GM21528 (cell line): ENCODE measurements around the gene CALD1.

Experiments
- ATAC-seq: cut with Tn5 transposase; IDR thresholded peaks from one replicate; pipeline ENCODE4 v1.9.1; 2021; ENCODE audit warnings: mild to moderate bottlenecking, moderate library complexity; ENCODE audit not compliant: unreplicated experiment, low FRiP score

Gene CALD1, protein sequence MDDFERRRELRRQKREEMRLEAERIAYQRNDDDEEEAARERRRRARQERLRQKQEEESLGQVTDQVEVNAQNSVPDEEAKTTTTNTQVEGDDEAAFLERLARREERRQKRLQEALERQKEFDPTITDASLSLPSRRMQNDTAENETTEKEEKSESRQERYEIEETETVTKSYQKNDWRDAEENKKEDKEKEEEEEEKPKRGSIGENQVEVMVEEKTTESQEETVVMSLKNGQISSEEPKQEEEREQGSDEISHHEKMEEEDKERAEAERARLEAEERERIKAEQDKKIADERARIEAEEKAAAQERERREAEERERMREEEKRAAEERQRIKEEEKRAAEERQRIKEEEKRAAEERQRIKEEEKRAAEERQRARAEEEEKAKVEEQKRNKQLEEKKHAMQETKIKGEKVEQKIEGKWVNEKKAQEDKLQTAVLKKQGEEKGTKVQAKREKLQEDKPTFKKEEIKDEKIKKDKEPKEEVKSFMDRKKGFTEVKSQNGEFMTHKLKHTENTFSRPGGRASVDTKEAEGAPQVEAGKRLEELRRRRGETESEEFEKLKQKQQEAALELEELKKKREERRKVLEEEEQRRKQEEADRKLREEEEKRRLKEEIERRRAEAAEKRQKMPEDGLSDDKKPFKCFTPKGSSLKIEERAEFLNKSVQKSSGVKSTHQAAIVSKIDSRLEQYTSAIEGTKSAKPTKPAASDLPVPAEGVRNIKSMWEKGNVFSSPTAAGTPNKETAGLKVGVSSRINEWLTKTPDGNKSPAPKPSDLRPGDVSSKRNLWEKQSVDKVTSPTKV

DNA sequence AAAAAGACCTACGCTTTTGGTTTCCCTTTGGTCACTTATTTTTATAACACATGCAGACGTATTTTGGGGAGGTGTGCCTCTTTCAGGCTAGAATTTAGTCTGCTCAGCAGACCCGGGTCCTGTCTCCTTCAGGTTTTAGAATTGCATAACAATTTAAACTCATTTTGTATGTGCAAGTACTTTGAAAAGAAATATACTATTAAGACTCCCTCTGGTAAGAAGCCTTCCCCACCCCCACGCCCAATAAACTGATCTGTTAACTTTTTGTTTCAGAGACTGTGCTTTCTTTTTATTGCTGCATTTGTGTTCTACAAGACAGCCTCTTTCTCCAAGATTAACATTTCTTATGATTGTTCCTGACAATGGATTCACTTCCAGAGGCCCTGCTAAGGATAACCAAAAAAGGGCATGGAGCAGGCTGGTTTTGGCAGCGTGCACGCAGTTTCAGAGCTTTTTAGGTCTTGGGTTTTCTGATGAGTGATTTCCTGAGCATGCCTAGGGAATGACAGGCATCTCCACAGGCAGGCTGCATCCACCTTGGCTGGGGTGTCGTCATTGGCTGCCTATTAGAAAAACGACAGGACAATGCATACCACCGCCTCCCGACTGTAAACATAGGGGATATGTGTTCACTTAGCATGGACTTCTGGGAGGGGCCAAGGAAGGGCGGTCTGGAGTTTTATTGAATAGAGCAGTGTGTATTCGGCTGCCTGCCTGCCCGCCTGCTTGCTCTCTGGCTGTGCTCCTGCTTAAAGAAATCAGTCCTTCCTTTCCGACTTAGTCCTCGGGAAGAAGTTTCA lies at the start of gene CALD1:
Gene CALD1, plus strand, starts transcription at position 694 of the 800 bp plus-strand sequence. CDS start 88,100 bp downstream, outside the sequence.
- no peak for ATAC-seq

DNA sequence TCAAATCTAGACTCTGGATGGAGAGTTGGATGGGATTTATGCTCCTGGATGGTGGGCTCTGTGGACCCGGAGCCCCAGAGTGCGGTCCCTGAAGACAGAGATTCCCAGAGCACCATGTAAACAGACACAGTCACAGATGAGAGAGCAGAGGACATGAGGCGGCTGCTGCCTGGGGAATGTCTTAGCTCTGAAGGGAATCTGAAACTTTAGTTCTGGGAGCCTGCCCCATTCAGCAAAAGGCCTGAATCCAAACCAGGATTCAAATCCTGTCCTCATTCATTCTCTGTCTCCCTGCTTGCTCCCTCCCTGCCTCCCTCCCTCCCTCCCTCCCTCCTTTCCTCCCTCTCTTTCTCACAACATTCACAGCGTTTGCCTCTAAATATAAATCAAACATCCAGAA lies 49.5 kb upstream of the CALD1 start:
- ATAC-seq: no peak

DNA sequence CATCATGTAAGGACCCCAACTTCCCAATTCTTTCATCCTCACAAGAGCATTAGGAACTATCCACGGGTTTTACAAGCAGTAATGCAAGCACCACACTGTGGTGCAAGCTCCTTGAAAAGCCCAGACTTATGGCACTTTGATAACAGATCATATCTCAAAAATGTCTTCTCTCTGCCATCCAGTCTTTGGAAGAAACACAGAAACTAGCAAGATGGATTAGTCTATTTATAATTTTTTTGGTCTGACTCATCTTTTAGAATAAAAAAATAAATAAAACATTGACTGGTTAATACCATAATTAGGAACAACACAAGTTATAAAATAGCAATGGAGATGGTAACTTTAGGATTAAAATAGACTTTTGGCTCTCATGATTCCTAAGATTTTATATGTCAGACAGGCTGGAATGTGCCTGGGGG lies 49.0 kb upstream of the CALD1 start:
- ATAC-seq: no peak

DNA sequence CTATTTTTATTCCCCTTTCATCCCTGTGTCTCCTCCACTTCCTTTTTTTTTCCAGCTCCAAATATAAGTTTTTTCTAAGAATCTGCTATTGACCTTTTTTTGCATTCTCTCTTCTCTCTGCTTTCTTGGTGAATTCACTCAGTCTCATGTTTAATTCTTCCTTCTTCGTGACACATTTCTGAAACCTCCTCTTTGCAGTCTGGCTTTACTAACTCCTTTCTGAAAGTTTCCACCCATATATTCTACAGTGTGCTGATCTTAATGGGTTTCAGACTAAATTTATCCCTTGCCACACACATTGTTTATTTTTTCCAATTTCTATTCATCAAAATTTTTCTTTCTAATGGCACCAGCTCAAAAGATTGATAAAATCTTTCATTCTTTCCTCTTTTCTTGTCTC lies 47.8 kb upstream of the CALD1 start:
- ATAC-seq: no peak

DNA sequence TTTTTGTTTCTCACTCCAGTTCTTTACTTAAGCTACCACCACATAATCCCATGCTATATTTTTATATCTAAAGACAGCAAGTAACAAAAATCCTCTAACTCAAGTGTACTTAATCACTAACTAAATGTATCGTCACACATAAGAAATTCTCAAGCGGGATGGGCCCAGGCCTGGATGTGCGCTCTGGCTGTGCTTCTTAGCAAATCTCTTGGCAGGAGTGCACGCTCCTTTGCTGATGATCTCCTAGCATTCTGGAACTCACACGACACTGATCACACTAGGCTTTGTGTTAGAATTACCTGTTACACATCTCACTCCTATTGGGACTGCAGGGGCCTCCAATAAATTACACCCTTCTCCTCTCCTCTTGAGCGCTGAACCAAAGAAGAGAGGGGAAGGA lies 46.7 kb upstream of the CALD1 start:
- no peak for ATAC-seq

DNA sequence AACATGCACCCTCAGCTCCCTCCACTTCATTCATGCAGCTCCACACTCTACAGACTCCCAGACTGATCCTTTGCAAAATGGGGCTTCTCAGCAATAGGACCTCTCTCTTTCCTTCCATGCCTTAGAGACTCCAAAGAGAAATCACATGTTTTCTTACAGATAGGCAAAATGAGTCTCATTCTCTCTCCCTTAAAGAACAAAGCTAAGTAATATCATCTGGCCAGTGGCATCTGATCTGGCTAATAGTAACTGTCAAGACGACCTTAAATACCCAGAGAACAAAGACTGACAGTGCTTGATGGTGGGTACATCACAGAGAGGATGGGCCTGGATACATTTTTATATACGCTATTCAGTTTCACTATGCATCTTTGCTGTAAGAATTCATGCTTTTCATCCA lies 43.1 kb upstream of the CALD1 start:
- ATAC-seq: no peak

DNA sequence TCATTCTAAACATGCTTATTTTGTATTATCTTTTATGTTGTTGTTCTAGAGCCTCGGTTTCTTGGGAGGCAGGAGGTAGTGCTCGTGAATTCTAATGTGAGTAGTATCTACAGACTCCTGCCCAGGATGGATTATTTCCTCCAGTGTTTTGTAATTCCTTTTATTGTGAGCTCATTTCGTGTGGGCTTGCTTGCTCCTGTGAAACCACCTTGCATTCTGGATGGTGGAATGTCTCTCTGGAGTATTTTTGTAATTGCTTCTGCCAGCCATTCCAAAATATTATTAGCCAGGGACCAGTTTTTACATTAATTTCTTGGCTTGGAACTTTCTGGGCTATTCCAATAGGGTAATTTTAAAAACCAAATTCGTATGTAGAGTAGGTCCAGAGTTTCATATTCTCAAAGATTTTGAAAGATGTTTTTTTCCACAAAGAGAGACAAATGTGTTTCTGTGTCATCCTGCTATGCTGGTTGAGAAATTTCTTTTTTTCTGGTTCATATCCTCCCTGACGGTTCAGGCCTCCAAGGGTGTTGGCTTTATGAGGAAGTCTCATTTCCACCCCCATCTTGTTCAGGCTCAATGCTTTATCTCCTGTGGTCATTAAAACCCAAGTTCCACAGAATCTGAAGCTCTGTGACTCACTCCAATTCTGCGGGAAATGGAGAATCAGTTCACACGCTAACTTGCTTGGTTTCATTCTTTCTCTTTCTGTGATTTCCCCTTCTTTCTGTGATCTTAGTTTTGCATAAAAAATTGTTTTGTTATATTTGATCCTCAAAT lies 41.7 kb upstream of the CALD1 start:
- no peak for ATAC-seq

DNA sequence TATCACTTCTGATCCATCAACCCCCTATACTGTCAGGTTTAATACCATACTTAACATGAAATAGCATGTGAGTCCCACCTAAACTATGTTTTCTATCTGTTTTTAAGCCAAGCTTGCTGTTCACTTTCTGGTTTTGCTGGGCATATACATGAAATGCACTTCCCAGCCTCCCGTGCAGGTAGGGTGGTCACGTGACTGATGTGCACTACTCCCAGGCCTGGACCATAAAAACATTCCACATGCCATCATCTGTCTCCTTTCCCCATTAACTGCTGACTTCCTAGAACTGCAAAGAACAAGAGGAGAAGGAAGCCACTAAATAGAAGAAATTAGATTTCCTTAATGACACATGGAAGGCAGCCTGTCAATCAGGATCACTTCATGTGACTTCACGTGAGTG lies 40.1 kb upstream of the CALD1 start:
- ATAC-seq: no peak

DNA sequence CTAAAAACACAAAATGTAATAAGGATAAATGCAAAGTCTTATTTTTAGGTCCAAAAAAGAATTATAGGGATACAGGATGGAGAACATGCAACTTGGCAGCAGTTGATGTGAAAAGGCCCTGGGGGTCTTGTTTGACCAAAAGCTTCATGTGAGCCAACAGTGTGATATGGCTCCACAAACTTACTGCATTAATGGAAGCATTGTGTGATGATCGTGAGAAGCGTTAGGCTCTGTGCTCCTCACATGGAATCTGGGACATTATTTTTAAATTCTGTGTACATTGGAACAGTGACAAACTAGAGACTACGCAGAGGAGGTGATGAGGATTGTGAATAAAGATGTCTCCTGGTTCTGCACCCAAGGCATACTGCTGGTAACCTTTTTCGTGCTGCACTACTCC lies 39.1 kb upstream of the CALD1 start:
- ATAC-seq: no peak

DNA sequence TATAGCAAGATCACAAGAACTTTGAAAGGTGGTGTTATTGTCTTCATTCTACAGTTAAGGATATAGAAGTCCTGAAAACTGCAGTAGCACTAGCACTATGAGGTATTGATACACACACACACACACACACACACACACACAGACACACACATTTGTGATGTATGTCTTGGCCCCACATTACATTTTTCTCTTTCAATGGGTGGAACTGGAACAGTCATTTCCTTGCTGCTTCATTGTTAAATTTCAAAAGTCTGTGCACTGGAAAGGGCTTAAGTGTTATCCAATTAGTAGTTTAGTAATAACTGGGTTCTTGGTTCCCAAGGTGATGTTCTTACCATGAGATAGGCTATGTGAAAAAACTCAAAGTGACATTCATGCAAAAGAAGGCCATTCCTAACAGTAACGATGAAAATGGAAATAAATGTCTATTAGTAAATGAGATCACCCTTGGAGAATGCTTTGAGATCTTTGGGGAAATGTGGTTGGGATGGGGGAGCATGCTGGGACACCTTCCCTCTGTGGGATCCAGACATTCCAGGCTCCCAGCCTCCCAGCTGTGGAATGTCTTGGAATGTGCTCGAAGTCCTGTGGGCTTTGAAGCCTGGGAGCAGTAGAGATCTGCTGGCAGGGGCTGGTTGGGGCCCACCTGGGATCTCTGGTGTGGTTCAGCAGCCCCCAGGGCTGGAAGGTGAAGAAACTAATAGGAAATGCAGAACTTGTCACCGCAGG lies 37.4 kb upstream of the CALD1 start:
- ATAC-seq: no peak

DNA sequence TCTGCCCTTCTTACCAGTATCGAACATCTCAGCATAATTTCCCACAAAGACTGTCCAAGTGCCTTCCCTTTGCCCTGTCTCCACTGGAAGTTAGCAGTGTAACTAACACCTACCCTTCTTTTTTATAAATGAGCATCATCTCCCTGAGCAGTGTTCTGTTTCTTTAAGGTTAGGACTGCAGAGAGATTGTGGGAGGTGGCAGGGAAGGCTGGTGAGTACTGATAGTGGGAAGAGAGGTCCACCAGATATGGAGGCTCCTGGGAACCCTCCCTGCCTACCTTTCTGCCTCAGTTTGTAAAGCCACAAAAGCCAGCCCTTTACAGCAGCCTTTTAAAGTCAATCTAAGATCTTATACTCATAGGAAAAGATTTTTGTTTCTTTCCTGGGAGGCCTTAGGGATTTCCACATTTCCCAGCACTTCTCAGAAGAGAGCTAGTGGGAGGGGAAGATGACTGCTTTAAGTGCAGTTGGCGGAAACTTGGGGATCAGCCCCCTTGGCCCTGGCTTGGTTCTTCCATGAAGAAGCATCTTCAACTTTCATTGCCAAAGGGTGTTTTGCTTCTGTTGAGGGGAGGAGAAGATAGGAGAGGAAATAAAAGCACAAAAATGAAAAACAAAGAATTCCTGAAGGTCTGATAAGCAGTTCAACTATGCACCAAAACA lies 36.6 kb upstream of the CALD1 start:
- ATAC-seq: no peak

DNA sequence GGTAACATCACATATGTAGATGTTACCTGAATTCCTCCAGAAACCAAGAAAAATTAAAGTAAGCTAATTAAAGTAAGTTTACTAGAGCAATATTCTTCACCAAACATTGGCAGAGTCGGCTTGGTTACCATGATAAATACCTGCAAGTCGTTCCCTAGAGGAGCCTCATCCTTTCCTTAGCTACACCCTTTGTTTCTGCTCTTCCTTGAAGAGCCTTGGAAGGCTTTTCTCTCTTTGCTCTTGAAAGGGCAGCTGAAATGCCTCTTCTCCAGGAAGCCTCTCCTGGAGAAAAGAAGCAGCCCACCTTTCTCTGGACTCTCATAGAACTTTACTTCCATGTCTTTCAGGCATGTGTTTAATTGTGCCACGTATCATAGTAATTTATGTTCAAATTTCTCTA lies 34.9 kb upstream of the CALD1 start:
- no peak for ATAC-seq

DNA sequence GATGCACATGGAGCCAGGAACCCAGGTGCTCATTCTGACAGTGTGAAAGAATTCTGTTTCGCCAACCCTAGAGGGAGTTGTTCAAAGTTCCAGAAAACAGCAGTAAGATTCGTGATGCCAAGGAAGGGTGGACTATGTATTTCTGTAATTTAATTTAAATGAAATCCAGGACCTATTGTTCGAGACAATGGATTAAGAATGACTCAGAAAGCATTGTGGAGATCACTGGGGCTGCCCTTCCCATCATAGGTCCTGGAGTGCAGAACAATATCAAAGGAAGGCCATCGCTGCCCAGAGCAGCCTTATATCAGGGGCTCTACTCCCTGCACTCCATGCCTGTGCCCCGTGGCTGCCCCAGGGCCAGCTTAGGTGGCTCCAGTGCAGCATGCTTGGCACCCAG lies 32.1 kb upstream of the CALD1 start:
- ATAC-seq: no peak

DNA sequence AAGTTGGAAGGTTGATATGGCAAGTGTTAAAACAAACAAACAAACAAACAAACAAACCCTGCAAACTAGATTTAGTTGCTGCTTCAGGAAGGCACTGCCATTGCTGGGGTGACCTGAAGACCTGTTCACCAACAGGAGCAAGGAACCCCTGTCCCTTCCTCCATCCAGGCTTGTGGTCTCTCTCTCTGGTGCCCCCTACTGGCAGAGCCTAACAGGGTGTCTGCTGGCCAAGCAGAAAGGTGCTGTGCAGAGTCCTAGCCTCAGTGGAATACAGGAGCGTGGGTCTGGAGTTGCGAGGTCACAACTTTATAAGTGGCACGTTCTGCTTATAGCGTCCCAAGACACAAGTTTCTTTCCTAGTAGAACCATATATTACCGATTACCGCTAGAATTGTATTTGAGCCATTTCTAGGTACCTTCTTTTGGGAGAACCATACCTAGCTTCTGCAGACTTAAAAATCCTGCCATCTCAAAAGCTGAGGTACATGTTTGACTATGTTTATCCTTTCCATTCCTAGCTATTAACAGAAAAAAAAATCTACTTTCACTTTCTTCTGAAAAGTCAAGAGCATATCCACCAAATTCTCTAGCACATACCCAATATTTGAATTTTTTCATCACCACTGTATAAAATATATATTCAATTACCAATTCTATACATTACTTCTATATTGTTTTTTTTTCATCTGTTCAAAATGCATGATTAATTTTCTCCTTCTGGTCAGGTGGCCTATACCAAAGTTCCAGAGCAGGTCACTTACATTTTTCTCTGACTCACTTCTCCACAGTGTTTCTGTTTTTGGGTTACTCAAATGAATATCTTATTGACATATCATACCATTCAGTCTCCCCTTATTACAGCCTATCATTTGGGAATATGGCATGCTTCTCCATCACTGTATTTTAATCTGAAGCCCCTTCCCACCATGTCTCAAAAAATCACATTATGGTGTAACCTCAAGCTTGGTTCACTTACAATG lies 29.1 kb upstream of the CALD1 start:
- ATAC-seq: no peak

DNA sequence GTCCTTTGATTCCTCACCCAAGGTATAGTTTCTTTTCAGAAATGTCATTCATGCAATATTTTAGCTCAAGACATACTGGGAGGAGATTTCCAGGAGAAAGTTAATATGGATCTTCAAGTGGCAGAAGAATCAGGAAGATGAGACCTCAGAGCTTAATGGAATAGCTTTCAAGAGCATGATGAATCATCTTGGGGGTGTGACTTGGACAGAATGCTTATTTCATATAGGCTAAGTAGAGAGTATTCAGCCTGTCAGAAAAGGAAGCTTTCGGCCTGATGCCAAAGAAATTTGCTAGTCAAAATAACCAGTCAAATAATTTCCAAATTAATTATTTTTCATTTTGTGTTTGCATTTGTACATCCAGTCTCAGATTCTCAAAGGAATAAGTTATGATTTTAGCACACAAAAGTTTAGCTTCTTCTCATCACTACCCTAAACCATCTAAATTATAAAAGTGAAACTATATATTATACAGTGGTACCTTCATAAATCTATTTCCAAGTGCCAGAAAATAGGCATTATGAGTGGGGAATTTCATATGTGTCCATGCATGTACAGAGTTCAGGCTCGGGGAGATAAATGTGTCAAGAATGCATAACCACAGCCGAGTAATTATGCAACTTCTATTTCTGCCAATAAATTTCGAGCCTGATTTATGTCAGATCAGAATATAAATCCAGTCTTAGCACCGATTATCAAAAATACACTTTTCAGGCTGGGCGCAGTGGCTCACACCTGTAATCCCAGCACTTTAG lies 27.3 kb upstream of the CALD1 start:
- ATAC-seq: no peak

DNA sequence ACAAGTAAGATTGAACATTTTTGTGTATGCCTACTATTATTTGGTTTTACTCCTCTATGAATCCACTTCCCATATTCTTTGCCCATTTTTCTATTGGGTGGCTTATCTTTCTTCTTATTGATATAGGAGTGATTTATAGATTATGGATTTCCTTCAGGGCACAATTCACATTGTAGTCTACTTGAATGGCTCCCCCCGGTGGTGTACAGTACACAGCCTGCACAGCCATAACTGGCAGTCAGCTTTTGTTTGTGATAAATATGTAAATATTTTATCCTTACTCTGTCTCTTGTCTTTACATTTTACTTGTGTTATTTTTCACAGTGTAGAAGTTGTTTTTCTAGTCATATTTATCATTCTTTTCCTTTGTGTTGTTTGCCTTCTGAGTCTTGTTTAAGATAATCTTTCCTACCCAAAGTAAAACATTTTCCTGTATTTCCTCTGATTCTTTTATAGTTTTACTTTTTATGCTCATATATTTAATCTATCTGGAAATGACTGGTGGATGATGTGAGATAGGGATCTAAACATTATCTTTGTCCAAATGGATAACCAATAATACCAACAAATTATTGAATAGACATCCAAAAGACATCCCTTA lies 23.9 kb upstream of the CALD1 start:
- no peak for ATAC-seq

DNA sequence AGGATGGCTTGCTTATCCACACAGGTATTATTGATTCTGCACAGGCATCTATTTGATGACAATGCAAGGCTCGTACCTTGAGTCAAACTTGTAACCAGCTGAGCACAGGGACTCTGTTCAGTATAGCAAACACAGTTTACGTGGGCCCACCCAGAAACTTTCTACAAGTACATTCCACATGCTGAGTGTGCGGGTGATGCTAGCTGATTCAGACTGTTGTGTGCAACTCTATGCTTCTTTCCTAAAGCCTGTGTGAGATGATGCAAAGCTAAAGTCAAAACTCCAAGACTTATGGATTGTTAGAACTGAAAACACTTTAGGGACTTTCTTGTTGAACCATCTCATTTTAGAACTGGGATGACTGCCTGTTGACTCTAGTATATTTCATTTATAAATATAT lies 21.5 kb upstream of the CALD1 start:
- no peak for ATAC-seq
